ENCODE data around the gene MRPS23. TPM values are rescaled to one million over a fixed set of nuclear protein-coding genes. Genes with fewer than 3 reads are reported as not detected.

Gene MRPS23
- polyA plus RNA-seq, 2 of the 4 experiments (the other 2 are of a cell fraction) = 110 to 153 TPM

- 41% methylated on average over 5 of the region's 5 CpGs for WGBS (ENCODE audit: missing lambda C conversion rate)
- Histone ChIP-seq H3K4me1 (no peaks in the 10 kb centered on the region), H3K9me3 (no peaks in the 10 kb centered on the region), H3K4me2 (no peak overlapping the region), H3K27ac (no peak overlapping the region), H3K4me3 (no peak overlapping the region)
- no peak for TF ChIP-seq USF2 (IDR thresholded peaks at IDR 0.05)
- TF ChIP-seq EHF (CRISPR knock-in tag; IDR thresholded peaks at IDR 0.05) = no peak
- TF ChIP-seq SMC3 (IDR thresholded peaks at IDR 0.05) = no peak
- TF ChIP-seq EHMT2 (IDR thresholded peaks at IDR 0.05; ENCODE audit: low read depth) = no peak
- FAIRE-seq (no peak), ATAC-seq (no peak), DNase-seq (ENCODE audit: low read depth in 1 of 2, low spot score in 1 of 2) (no peak)
- CTCF ChIA-PET = interaction anchor here (0.9 to 5.9 kb wide), 5 partner anchors 16 to 36 kb away, joined by 3 to 25 read pairs (median 3); no protein-coding TSS in a partner anchor
- POLR2A ChIA-PET = no interaction called here
Measured at GRCh38 chr17:57809879-57810278, 40.0 kb downstream of the MRPS23 start.

GRCh38 chr17:57808882-57809281, 41.0 kb downstream of the MRPS23 start:
- ChIA-PET CTCF (interaction anchor here (5.9 kb wide), 1 partner anchor 26 kb away, joined by 25 read pairs; no protein-coding TSS in a partner anchor), POLR2A (no interaction called here)
- TF ChIP-seq ESRRA (IDR thresholded peaks at IDR 0.05; ENCODE audit: borderline replicate concordance, low read length) (no peak), HOXB13 (CRISPR knock-in tag; IDR thresholded peaks at IDR 0.05; ENCODE audit: low read depth) (no peak), ZNF302 (CRISPR knock-in tag; IDR thresholded peaks at IDR 0.05) (no peak), KDM1A (IDR thresholded peaks at IDR 0.05; ENCODE audit: low read depth) (no peak), MAZ (IDR thresholded peaks at IDR 0.05; ENCODE audit: borderline replicate concordance, low read depth, low read length) (no peak), HOXB5 (CRISPR knock-in tag; IDR thresholded peaks at IDR 0.05) (no peak), RFX5 (IDR thresholded peaks at IDR 0.05) (no peak), POLR2A (IDR thresholded peaks at IDR 0.05; ENCODE audit: low read length) (no peak), FOSB (CRISPR knock-in tag; IDR thresholded peaks at IDR 0.05) (no peak), ZSCAN20 (CRISPR knock-in tag; IDR thresholded peaks at IDR 0.05) (no peak), BHLHE40 (IDR thresholded peaks at IDR 0.05; ENCODE audit: low read depth, low read length) (no peak), HES2 (IDR thresholded peaks at IDR 0.05) (no peak), GATA3 (IDR thresholded peaks at IDR 0.05; ENCODE audit: borderline replicate concordance) (no peak), ATOH8 (CRISPR knock-in tag; IDR thresholded peaks at IDR 0.05; ENCODE audit: low read depth) (no peak)
- Histone ChIP-seq H3K4me3 (no peak overlapping the region), H3K9me3 (no peaks in the 10 kb centered on the region), H3K27ac (no peak overlapping the region), H3K4me1 (no peaks in the 10 kb centered on the region), H3K4me2 (no peak overlapping the region)
- DNase-seq (ENCODE audit: low read depth in 1 of 2, low spot score in 1 of 2) (no peak), FAIRE-seq (no peak), ATAC-seq (no peak)
- WGBS (ENCODE audit: missing lambda C conversion rate) = 51% methylated on average over 5 of the region's 5 CpGs

- no peak for ATAC-seq
- H3K9me3 ChIP-seq = no peaks in the 10 kb centered on the region
- POLR2A ChIA-PET = no interaction called here
- H3K27ac ChIP-seq = no peak overlapping the region
- no peaks in the 10 kb centered on the region for H3K4me1 ChIP-seq
- TF ChIP-seq POLR2A (IDR thresholded peaks at IDR 0.05; ENCODE audit: low read length) = no peak
- TF ChIP-seq POLR2AphosphoS2 (conservative IDR thresholded peaks at IDR 0.05; ENCODE audit: low read length) = no peak
- TF ChIP-seq HOXB5 (CRISPR knock-in tag; IDR thresholded peaks at IDR 0.05) = no peak
- TF ChIP-seq RARB (CRISPR knock-in tag; IDR thresholded peaks at IDR 0.05) = no peak
- no peak for TF ChIP-seq HOXA7 (CRISPR knock-in tag; IDR thresholded peaks at IDR 0.05)
- no peak for TF ChIP-seq MAX (IDR thresholded peaks at IDR 0.05)
- TF ChIP-seq HMGXB4 (CRISPR knock-in tag; IDR thresholded peaks at IDR 0.05; ENCODE audit: borderline replicate concordance) = no peak
- no peak for TF ChIP-seq FOSB (CRISPR knock-in tag; IDR thresholded peaks at IDR 0.05)
- TF ChIP-seq TP53 (CRISPR knock-in tag; IDR thresholded peaks at IDR 0.05) = no peak
- no peak for TF ChIP-seq NFE2L2 (conservative IDR thresholded peaks at IDR 0.05; ENCODE audit: low read length)
- TF ChIP-seq ZC3H11A (IDR thresholded peaks at IDR 0.05) = no peak
- TF ChIP-seq BCL3 (IDR thresholded peaks at IDR 0.05) = no peak
- TF ChIP-seq USF2 (IDR thresholded peaks at IDR 0.05) = no peak
- no peak overlapping the region for H3K4me2 ChIP-seq
- no peak for FAIRE-seq
- 23% methylated on average over 5 of the region's 5 CpGs for WGBS (ENCODE audit: missing lambda C conversion rate)
- no peak for DNase-seq (ENCODE audit: low read depth in 1 of 2, low spot score in 1 of 2)
- CTCF ChIA-PET = interaction anchor here (0.6 to 6.7 kb wide), 7 partner anchors 11 to 714 kb away, joined by 3 to 50 read pairs (median 5); no protein-coding TSS in a partner anchor
- H3K4me3 ChIP-seq = no peak overlapping the region
Measured at GRCh38 chr17:57806167-57806830, 43.5 kb downstream of the MRPS23 start.

All from A549 (cell line).